Epithelial cell of prostate (primary cell): Measurements from ENCODE around the gene OSBP2.

ENCODE experiments used
- DNase-seq: peaks from one replicate; pipeline ENCODE4 v3.0.0-alpha.2; 2011; ENCODE audit warnings: low read depth, low spot score
- H3K27ac ChIP-seq: fragments of 450-650 bp; 2 replicates; pipeline ENCODE4 v1.5.1; 2017; ENCODE audit warnings: mild to moderate bottlenecking

OSBP2 gene, protein sequence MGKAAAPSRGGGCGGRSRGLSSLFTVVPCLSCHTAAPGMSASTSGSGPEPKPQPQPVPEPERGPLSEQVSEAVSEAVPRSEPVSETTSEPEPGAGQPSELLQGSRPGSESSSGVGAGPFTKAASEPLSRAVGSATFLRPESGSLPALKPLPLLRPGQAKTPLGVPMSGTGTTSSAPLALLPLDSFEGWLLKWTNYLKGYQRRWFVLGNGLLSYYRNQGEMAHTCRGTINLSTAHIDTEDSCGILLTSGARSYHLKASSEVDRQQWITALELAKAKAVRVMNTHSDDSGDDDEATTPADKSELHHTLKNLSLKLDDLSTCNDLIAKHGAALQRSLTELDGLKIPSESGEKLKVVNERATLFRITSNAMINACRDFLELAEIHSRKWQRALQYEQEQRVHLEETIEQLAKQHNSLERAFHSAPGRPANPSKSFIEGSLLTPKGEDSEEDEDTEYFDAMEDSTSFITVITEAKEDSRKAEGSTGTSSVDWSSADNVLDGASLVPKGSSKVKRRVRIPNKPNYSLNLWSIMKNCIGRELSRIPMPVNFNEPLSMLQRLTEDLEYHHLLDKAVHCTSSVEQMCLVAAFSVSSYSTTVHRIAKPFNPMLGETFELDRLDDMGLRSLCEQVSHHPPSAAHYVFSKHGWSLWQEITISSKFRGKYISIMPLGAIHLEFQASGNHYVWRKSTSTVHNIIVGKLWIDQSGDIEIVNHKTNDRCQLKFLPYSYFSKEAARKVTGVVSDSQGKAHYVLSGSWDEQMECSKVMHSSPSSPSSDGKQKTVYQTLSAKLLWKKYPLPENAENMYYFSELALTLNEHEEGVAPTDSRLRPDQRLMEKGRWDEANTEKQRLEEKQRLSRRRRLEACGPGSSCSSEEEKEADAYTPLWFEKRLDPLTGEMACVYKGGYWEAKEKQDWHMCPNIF

DNA sequence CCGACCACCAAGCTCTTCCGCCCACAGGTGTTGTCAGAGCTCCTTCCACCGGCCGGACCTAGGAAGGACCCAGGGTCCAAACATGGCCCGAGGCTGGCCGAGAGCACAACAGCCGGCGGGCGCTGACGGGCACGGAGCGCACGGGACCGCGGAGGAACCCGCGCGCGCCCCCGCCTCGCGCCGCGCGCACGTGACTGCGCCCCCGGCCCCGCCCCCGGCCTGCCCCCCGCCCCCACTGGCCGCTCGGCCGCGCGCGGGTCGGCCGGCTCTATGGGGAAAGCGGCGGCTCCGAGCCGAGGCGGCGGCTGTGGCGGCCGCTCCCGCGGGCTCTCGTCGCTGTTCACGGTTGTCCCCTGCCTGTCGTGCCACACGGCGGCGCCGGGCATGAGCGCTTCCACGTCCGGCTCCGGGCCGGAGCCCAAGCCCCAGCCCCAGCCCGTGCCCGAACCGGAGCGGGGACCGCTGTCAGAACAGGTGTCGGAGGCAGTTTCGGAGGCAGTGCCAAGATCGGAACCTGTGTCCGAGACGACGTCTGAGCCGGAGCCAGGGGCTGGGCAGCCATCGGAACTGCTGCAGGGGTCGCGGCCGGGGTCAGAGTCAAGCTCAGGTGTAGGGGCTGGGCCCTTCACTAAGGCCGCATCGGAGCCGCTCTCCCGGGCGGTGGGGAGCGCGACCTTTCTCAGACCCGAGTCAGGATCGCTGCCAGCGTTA is at the start of gene OSBP2:
Gene OSBP2, plus strand, starts transcription at position 235 of the 711 bp plus-strand sequence. Its CDS starts 36 bp downstream, at position 271.
- no peak within 1 kb of the TSS for H3K27ac ChIP-seq
- no peak for DNase-seq

DNA sequence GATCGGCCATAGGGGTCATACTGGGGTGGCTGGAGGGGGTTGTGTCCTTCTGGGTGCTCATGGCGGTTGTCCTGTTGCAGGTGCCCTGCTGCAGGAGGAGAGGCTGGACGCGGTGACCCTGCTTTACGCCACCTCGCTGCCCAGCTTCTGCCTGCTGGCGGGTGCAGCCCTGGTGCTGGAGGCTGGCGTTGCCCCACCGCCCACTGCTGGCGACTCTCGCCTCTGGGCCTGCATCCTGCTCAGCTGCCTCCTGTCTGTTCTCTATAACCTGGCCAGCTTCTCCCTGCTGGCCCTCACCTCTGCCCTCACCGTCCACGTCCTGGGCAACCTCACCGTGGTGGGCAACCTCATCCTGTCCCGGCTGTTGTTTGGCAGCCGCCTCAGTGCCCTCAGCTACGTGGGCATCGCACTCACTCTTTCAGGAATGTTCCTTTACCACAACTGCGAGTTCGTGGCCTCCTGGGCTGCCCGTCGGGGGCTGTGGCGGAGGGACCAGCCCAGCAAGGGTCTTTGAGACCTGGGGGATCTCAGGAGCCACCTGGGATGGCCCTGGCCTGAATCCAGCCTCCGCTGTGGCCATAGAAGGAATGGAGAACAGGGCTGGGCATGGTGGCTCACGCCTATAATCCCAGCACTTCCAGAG is 48.0 kb upstream of the OSBP2 start:
- DNase-seq = no peak

DNA sequence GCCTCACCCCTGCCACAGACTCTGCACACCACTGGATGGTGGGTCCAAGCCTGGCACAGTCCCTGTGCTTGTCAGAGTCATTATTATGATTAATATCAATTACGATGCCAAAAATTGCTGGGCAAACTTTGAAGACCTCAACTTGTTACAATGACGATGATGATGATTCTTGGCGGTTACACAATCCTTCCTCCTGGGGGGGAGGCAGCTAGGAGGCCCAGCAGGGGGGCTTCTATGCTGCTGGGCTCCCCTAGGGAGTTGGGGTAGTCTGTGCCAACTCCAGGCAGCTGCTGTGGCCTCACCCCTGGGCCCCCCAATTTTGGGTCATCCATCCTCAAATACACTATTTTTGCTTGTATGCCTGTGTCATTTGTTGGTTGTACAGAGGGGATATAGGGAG is 47.1 kb upstream of the OSBP2 start:
- no peak overlapping the region for H3K27ac ChIP-seq
- no peak for DNase-seq

More for the DNA sequence above, 48.0 kb upstream of the OSBP2 start:
- no peak overlapping the region for H3K27ac ChIP-seq

DNA sequence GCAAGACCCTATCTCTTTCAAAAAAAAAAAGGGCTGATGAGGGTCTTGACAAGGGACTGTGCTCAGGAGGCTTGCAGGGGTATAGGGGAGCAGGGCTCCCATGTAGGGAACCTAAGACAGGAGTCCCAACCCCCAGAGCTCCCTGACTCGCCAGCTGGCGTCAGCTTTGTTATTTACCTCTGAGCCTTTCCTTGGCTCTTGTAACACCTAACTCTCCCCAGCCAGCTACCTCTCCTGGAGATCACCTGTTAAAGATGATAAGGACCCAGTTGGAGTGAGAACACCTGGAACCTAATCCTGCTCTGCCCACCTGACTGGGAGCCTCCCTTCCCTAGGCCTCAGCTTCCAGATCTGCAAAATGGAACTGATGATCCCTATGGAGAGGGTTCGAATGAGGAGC is 45.8 kb upstream of the OSBP2 start:
- peak overlapping the region; percentile 46 for H3K27ac ChIP-seq
- no peak for DNase-seq

DNA sequence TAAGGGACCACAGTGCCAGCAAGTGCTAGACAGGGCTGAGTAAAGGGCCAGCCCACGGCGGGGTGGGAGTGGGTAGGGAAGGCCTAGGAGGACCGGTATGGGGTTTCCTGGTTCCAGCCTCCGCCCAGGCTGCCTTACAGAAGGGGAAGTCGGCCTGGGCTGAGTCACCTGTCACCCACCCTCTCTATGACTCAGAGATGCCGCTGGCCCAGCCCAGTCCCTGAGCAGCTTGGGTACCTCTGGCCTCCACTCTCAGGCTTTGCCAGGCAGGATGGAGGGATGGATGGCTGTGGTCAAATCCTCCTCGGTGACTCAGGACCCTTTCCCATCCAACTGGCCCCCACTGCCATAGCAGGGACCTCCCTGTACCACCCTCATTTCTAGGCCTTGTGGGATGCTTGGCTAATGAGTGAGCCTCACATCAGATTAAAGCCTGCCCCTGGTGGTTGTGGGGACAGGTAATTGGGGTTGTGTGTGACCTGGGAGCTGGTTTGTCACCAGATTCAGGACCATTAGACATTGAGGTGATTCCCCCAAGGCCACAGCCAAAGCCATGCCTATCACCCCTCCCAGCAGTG is 45.2 kb upstream of the OSBP2 start:
- DNase-seq = peak; percentile 65
- H3K27ac ChIP-seq = peak overlapping the region; percentile 46

DNA sequence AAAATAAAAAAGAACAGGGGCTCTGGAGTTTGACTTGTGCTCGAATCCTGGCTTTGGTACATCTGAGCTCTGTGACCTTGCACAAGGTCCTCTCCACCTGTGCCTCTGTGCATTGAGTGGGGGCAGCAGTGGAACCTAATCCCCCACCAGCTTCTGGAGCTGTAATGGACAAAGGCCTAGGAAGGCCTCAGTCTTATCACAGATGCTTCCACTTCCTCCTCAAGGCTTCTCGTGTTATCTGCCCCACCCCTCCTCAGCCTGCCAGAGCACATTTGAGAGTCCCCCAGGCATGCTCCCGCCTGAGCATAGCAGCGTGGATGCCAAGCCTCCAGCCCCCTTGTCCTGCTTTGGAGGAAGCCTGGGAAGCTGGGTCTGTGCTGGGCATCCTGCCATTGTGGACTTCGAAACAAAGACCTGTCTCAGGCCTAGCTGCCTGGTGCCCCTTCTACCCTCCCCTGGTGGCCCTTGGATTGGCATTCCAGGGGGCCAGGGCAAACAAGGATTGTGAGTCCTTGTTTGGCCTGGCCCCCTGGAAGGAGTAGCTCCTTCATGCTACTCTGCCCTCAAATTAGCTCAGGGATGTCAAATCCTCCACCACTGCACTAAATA is 44.1 kb upstream of the OSBP2 start:
- DNase-seq = no peak
- no peak overlapping the region for H3K27ac ChIP-seq

DNA sequence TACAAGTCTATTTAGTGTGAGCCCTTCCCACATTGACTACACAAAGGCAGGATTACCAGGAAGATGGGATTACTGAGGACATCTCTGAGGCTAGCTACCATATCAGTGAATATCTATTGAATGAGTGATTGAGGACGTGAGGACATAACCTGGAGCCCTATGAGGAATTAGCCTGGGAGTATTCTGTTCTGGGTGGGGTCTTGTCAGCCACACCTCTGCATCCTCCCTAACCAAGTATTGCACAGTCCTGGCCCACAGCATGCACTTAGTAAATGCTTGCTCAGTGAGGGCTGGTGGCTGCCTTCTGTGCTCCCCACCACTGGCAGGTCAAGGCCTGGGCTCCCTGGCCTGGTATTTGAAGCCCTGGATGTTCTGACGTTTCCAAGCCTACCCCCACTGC is 41.8 kb upstream of the OSBP2 start:
- no peak overlapping the region for H3K27ac ChIP-seq
- no peak for DNase-seq

DNA sequence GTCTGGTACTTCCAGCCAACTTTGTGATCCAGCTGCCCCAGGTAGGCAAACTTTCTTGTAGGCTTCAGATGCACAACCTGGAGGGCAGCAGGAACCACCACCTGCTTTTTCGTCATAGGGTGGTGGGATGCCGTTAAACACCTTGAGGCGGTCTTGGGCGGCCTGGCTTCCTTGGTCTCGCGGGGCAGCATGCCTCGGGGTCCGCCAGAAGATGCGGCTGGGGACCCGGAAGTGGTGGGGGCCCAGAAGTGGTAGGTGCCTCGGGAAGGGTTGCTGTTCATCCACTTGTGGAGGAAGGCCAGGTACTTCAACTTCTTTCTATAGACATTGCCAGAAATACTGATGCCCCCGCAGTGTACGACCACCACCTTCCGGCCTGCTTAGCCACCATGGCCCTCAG is 40.3 kb upstream of the OSBP2 start:
- DNase-seq = no peak
- no peak overlapping the region for H3K27ac ChIP-seq

DNA sequence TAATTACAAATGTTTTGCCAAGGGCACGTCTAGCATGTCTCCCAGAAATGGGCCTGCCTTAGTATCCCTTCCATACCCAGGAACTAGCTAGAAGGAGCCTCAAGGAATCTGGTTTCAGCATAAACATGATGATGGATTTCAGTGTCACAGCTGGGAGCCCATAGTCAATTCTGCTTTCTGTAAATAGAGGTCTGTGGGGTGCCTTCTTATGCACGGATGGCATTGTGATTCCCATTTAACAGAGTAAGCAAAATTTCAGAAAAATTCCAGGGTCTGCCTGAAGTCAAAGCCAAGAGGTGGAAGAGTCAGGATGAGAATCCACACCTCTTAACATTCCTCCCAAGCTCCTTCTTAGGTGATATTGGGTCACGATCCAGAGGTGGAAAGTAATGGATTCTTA is 39.1 kb upstream of the OSBP2 start:
- DNase-seq = no peak
- no peak overlapping the region for H3K27ac ChIP-seq

DNA sequence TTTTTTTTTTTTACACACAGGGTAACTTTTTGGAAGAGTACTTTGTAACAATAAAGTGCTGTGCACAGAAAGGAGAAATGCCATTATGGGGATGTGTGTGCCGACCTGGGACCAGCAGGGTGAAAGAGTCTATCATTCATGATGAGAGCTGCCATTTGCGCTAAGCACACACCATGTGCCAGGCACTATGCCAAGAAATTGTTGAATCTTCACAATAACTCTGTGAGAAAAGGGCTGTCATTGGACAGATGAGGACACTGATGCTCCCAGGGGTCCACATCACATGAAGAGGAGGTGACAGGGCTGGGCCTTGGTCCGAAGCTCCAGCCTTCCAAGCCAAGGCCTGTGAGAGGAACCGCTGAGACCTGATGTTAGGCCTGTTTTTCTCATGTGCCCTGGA is 32.6 kb upstream of the OSBP2 start:
- DNase-seq = no peak
- no peak overlapping the region for H3K27ac ChIP-seq

DNA sequence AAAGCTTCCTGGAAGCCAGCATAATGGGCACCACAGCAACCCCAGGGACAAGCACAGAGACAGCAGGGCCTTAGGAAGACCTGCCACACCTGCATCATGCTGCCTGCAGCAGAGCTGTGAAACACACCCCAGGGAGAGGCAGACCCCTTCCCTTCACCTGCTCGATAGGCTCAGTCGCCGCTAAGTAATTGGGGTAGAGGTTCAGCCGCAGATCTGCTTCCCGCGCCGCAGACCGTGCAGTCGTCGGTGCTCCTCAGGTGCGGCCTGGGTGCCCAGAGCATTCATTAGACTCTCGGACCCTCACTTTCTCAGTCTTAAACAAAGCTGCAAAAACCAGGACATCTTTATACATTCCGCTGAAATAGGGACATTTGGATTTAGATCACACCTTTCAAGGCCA is 29.9 kb upstream of the OSBP2 start:
- no peak overlapping the region for H3K27ac ChIP-seq
- no peak for DNase-seq

DNA sequence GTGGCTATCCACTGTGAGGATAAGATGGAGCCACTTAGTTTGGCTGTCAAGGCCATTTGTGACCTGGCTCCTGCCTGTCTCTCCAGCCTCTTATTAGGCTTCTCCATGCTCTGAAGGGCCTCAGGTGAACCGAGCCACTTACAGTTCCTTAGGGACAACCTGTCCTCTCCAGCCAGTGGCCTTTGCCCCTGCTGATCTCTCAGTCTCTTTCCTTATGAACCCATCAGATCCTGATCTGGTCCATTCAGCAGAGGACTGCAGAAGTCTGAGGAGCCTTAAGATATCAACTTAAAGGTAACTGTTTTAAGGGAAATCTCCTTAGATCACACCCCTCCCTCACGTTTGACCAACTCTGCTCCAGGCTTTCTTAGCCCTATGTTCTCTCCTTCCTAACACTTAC is 29.4 kb upstream of the OSBP2 start:
- no peak for DNase-seq
- no peak overlapping the region for H3K27ac ChIP-seq

DNA sequence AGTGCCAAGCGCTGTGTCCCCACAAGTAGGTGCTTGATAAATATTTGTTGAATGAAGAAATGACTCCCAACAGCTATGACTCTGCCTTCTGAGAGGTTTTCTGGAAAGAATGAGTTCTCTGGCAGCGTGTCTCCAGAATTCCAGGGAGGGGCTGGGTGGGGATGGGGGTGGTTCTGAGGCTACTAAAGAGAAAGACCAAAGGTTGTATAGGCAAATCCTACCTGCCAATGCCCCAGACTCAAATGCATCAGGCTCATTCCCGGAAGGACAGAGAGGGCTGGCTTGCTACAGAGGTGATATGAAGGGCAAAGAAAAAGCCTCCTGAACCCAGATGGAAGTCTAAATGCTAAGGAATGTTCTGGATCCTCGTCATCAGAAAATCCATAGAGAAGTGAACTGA is 28.9 kb upstream of the OSBP2 start:
- no peak overlapping the region for H3K27ac ChIP-seq
- DNase-seq = no peak

DNA sequence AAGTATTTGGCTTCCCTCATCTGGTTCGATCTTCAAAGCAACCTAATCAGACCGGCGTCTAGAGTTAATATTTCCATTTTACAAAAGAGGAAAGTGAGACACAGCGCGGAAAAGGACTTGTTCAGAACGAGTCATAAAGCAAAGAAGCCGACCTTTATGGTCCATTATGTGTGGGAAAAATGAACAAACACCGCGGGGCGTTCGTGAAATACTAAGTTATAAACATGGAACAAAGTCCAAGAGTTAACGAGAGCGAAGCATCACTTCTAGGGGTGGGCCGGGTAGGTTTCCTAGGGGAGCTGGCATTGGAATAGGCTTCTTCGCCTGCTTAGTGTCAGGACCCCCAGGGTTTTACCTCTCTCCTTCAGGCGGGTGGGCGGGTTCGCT is 27.6 kb upstream of the OSBP2 start:
- no peak overlapping the region for H3K27ac ChIP-seq
- no peak for DNase-seq

DNA sequence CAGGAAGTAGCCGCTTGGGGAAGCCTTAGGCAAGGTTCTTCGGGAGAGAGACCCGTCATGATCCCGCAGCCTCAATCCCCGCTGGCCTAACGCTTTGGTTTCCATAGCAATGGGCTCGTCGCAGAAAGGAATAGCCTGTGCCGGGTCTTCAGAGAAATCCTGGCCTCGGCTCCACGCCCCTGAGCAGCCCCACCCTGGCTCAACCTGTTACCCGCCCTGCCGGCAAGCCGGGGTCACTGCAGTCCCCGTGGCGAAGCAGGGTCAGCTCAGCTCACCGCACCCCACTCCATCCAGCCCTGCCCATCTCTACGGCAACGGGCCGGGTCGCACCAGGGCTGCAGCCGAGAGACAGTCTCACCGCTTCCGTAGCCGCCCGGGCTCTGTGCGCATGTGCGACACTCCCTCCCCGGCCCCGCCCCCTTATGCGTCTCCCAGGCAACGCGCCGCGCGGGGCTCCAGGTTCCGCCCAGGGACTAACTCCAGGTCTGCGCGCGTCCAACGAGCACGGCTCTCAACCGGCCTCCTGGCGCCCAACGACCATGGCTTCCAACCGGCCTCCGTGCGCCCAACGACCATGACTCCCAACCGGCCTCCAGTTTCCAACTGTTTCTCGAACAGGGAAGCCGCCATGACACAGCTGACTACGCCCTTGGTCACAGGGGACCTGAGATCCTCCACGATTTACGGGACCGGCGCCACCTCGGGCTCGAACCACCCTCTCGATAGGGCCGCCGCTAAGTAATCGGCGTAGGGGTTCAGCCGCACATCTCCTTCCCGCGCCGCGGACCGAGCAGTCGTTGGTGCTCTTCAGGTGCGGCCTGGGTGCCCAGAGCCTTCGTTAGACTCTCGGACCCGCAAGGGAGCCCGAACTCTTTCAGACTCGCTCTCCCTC is 26.9 kb upstream of the OSBP2 start, which contains the start of gene DUSP18:
Gene DUSP18, minus strand, starts transcription at position 382 of the 892 bp plus-strand sequence. CDS start 3,872 bp downstream, outside the sequence.
- no peak within 1 kb of the TSS for H3K27ac ChIP-seq
- DNase-seq = peak; percentile 39

DNA sequence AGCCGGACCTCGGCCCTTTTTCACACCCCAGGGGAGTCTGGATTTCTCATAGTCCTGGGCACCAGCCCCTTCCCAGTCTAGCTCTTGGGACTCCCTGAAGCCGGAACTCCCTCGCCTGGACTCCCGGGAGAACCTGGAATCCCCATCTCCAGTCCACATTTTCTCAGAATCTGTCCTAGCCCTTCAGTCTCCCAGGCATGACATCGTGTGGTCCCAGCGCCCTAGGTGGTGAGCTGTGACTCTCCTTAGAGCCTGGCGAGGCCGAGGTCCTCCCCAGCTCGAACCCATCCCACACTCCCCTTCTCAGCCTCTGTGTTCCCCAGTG is 26.3 kb upstream of the OSBP2 start:
- no peak for DNase-seq
- no peak overlapping the region for H3K27ac ChIP-seq

DNA sequence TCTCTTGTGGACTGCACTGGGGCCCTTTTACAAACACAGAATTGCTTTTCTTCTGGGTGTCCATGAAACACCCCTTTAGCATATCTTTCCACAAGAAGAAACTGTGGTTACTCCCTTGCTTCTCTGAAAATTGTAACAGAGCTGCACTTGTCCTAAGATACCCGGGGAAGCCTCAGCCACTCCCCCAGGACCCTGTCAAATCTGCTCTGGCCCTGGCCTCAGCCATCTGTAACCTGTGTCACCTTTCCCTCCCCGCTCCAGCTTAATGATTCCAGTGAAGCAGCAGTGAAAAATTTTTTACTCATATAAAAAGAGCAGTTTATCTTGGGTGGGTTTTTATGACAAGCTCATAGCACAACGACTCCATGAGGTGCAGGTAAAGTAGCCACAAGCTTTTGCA is 23.6 kb upstream of the OSBP2 start:
- DNase-seq = no peak

DNA sequence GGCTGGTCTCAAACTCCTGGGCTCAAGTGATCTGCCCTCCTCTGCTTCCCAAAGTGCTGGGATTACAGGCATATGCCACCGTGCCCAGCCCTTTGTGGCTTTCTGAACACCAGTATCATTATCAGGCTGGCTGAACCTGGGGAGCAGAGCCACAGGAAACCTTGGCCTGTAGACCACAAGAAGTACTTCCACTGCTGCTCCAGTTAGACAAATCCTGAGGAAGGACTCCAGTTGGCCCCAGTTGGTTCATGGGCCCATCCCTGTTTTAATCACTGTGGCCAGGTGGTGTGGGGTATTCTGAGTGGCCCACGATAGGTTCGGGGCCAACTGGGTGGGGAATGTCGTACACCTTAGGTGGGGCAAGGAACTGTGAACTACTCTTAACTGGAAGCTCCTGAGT is 21.5 kb upstream of the OSBP2 start:
- no peak for DNase-seq

More for the DNA sequence above, 23.6 kb upstream of the OSBP2 start:
- H3K27ac ChIP-seq = no peak overlapping the region

DNA sequence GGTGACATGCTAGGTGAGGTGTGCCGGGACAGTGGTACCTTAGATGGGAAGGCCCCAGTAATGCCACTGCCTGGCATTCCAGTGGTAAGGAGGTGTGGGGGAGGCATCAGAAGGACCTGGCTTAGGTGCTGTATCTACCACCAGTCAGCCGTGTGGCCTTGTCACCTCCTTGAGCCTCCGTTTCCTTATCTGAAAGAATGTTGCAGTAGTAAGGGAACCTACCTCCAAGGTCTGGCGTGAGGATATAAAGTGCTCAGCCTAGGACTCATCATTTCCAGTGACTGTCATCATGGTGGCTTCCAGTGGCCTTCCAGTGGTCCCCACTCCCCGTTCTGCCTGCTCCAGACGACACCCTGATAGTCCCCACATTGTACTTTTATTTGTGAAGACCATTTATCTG is 20.2 kb upstream of the OSBP2 start:
- no peak for DNase-seq
- H3K27ac ChIP-seq = no peak overlapping the region

More for the DNA sequence above, 21.5 kb upstream of the OSBP2 start:
- no peak overlapping the region for H3K27ac ChIP-seq
